Erythroblast (primary cell): ENCODE data around the gene ZC3H12D.

Source experiments
- GATA1 ChIP-seq: IDR thresholded peaks from 2 replicates; pipeline ENCODE4 v1.6.1; 2011; ENCODE audit warnings: low read depth, mild to moderate bottlenecking, control low read depth, low read length, moderate library complexity
- POLR2A ChIP-seq: IDR thresholded peaks from 2 replicates; pipeline ENCODE4 v1.6.1; 2011; ENCODE audit warnings: mild to moderate bottlenecking, low read length

- TF ChIP-seq POLR2A (no peak), GATA1 (no peak)
These were observed 60.8 kb downstream of the ZC3H12D start for GRCh38 chr6:149423964-149424440.
